Endothelial cell (in vitro differentiated cells): ENCODE data around the gene SLC38A11. TPM values are rescaled to one million over a fixed set of nuclear protein-coding genes. Genes with fewer than 3 reads are reported as not detected.
"Not testable (repeated sequence)": the region's sequence is repeated elsewhere in the genome, so short reads cannot be mapped to it uniquely, and the experiment has no call there.

Experiments used
- DNase-seq: peaks from one replicate; pipeline ENCODE4 v3.0.0; 2021; ENCODE audit warnings: low spot score
- H3K27ac Mint-ChIP-seq: one replicate; pipeline ENCODE4 v1.8.0; 2021; ENCODE audit warnings: mixed read lengths, inconsistent platforms; ENCODE audit not compliant: unreplicated experiment
- H3K27me3 Mint-ChIP-seq: one replicate; pipeline ENCODE4 v1.8.0; 2021; ENCODE audit warnings: mild to moderate bottlenecking, moderate library complexity, mixed read lengths, inconsistent platforms; ENCODE audit not compliant: unreplicated experiment
- H3K36me3 Mint-ChIP-seq: one replicate; pipeline ENCODE4 v1.8.0; 2021; ENCODE audit warnings: mild to moderate bottlenecking, low read depth, mixed read lengths, inconsistent platforms; ENCODE audit not compliant: unreplicated experiment
- H3K4me1 Mint-ChIP-seq: one replicate; pipeline ENCODE4 v1.8.0; 2021; ENCODE audit warnings: mild to moderate bottlenecking, mixed read lengths, inconsistent platforms; ENCODE audit not compliant: unreplicated experiment
- H3K4me3 Mint-ChIP-seq: one replicate; pipeline ENCODE4 v1.8.0; 2021; ENCODE audit warnings: mild to moderate bottlenecking, mixed read lengths, inconsistent platforms; ENCODE audit not compliant: unreplicated experiment
- H3K9me3 Mint-ChIP-seq: one replicate; pipeline ENCODE4 v1.8.0; 2021; ENCODE audit warnings: mixed read lengths, inconsistent platforms; ENCODE audit not compliant: unreplicated experiment
- long read RNA-seq: library from polyadenylated mRNA; unstranded; transcript quantifications from one replicate; pipeline ENCODE4 v2.0.0, GENCODE V29; 2020; ENCODE audit not compliant: unreplicated experiment
- total RNA-seq: library from RNA; stranded (reverse); fragmentation: NEBNext Ultra II Directional; extraction: Animal tissue kit (Norgen Biotek cat#: 25700); gene quantifications from one replicate; pipeline ENCODE4 v1.2.1, GENCODE V29; 2021; ENCODE audit not compliant: unreplicated experiment
- TF ChIP-seq, protein P1 (sequence below): fragments of 200-600 bp; sonication (generic); IDR thresholded peaks from one replicate; pipeline ENCODE4 v1.5.0; 2021; ENCODE audit warnings: antibody characterized with exemption; ENCODE audit not compliant: unreplicated experiment

SLC38A11 gene, protein sequence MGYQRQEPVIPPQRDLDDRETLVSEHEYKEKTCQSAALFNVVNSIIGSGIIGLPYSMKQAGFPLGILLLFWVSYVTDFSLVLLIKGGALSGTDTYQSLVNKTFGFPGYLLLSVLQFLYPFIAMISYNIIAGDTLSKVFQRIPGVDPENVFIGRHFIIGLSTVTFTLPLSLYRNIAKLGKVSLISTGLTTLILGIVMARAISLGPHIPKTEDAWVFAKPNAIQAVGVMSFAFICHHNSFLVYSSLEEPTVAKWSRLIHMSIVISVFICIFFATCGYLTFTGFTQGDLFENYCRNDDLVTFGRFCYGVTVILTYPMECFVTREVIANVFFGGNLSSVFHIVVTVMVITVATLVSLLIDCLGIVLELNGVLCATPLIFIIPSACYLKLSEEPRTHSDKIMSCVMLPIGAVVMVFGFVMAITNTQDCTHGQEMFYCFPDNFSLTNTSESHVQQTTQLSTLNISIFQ
- total RNA-seq: not detected
- long read RNA-seq: 0 reads

DNA sequence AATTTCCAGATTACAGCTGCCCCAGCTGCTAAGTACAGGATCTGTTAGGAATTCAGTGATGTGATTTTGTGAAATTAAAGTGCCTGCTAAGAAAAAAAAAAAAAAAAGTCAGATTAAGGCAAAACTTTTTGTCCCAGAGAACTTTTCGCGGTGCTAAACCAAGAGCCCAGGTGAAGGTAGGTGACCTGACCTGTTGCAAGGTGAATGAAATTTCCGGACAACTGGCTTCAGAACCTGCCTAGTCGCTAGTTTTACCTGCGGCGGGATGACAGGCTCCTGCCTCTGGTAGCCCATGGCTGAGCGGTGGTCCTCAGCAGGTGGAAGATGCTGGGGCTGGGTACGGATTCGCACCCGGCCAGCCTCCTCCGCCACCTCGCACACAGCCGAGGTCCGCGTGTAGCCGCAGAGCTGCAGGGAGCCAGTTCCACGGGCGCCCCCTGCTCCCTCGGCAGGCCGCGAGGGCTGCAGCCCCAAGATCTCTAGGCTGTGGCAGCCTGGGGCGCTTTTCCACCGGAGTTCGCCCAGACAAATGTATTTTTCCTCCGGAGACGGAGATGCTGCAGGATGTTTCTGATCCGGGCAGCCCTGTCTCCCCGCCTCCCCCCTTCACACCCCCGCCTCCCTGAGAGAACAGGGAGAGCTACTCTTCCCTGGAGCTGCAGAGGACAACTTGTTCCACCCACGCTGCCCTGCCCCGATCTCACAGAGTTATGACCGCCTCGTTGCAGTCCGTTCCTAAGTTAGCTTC, at the start of gene SLC38A11:
Gene SLC38A11, minus strand, starts transcription at position 572 of the 748 bp plus-strand sequence. Its CDS starts 278 bp downstream, at position 294.
- H3K27ac Mint-ChIP-seq: no peak within 1 kb of the TSS
- TF ChIP-seq, protein P1, sequence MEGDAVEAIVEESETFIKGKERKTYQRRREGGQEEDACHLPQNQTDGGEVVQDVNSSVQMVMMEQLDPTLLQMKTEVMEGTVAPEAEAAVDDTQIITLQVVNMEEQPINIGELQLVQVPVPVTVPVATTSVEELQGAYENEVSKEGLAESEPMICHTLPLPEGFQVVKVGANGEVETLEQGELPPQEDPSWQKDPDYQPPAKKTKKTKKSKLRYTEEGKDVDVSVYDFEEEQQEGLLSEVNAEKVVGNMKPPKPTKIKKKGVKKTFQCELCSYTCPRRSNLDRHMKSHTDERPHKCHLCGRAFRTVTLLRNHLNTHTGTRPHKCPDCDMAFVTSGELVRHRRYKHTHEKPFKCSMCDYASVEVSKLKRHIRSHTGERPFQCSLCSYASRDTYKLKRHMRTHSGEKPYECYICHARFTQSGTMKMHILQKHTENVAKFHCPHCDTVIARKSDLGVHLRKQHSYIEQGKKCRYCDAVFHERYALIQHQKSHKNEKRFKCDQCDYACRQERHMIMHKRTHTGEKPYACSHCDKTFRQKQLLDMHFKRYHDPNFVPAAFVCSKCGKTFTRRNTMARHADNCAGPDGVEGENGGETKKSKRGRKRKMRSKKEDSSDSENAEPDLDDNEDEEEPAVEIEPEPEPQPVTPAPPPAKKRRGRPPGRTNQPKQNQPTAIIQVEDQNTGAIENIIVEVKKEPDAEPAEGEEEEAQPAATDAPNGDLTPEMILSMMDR: no peak
- DNase-seq: peak; percentile 8
- H3K4me1 Mint-ChIP-seq: no peaks in the 10 kb centered on the region
- no peaks in the 10 kb centered on the region for H3K36me3 Mint-ChIP-seq
- peaks cover 4% of the 10 kb centered on the region for H3K9me3 Mint-ChIP-seq
- H3K27me3 Mint-ChIP-seq: no peaks in the 10 kb centered on the region
- no peak within 1 kb of the TSS for H3K4me3 Mint-ChIP-seq

DNA sequence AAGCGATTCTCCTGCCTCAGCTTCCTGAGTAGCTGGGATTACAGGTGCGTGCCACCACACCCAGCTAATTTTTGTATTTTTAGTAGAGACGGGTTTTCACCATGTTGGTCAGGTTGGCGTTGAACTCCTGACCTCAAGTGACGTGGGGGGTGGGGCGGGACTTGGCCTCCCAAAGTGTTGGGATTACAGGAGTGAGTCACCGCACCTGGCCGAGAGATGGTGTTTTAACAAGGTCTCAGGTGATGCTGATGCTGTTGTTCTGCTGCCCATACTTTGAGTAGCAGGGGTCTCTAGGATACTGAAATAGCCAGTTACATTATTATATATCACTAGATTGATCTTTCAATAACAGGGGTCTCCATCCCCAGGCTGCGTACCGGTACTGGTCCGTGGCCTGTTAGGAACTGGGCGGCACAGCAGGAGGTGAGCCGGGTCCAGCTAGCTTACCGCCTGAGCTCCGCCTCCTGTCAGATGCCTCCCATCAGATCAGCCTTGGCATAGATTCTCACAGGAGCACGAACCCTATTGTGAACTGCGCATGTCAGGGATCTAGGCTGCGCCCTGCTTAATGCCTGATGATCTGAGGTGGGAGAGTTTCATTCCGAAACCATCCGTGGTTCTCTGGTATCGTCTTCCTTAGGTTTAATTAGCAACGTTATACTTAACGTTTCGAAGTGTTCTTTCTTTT, 48.3 kb upstream of the SLC38A11 start:
- Mint-ChIP-seq H3K9me3 (no peaks in the 10 kb centered on the region), H3K27me3 (no peaks in the 10 kb centered on the region), H3K27ac (no peak overlapping the region), H3K4me3 (no peak overlapping the region), H3K36me3 (no peaks in the 10 kb centered on the region), H3K4me1 (no peaks in the 10 kb centered on the region)
- no peak for DNase-seq
- TF ChIP-seq, protein P1: no peak

DNA sequence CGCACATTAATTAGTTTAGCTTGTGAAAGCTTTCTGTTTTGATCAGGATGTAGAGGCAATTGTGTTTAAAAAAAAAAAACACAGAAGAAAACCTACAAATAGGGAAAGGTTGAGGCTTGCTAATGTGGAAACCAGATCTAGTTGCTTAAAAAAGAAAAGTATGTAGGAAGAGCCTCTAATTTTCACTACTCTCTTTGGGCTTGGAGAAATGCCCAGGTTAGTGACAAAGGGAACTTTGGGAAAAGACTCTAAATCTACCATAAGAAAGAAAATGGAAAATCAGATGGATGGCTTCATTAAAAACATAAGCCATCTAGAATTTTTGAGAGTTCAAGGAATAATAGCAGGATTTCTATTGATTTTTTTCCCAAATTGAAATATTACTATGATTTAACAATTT, 47.3 kb upstream of the SLC38A11 start:
- Mint-ChIP-seq H3K4me1 (no peaks in the 10 kb centered on the region), H3K9me3 (no peaks in the 10 kb centered on the region), H3K27me3 (no peaks in the 10 kb centered on the region), H3K36me3 (no peaks in the 10 kb centered on the region), H3K4me3 (no peak overlapping the region), H3K27ac (no peak overlapping the region)
- TF ChIP-seq, protein P1: no peak
- DNase-seq: no peak

DNA sequence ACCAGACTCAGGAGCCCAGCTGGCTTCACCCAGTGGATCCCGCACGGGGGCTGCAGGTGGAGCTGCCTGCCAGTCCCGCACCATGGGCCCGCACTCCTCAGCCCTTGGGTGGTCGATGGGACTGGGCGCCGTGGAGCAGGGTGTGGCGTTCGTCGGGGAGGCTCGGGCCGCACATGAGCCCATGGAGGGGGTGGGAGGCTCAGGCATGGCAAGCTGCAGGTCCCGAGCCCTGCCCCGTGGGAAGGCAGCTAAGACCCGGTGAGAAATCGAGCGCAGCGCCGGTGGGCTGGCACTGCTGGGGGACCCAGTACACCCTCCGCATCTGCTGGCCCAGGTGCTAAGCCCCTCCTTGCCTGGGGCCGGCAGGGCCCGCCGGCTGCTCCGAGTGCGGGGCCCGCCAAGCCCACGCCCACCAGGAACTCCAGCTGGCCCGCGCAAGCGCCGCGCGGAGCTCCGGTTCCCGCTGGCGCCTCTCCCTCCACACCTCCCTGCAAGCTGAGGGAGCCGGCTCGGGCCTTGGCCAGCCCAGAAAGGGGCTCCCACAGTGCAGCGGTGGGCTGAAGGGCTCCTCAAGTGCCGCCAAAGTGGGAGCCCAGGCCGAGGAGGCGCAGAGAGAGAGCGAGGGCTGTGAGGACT, 39.5 kb upstream of the SLC38A11 start:
- H3K4me3 Mint-ChIP-seq: not testable (repeated sequence)

More for the DNA sequence above, 39.5 kb upstream of the SLC38A11 start:
- H3K9me3 Mint-ChIP-seq, H3K27ac Mint-ChIP-seq, DNase-seq, H3K36me3 Mint-ChIP-seq, H3K27me3 Mint-ChIP-seq: not testable (repeated sequence)
- peaks cover 28% of the 10 kb centered on the region for H3K4me1 Mint-ChIP-seq
